Astrocyte (in vitro differentiated cells and primary cell): ENCODE results near the gene HTR3C.

Experiments
- CTCF ChIP-seq: IDR thresholded peaks from 2 replicates; pipeline ENCODE4 v1.5.1; 2011; ENCODE audit warnings: low read depth, mild to moderate bottlenecking, inconsistent platforms, low read length, moderate library complexity; ENCODE audit not compliant: insufficient read depth
- EZH2 ChIP-seq: IDR thresholded peaks from 2 replicates; pipeline ENCODE4 v1.6.1; 2012; ENCODE audit warnings: mild to moderate bottlenecking, low read length, inconsistent platforms; ENCODE audit not compliant: insufficient read depth

GRCh38 chr3:184016169-184016570, 36.7 kb upstream of the HTR3C start:
- TF ChIP-seq CTCF (no peak), EZH2 (no peak)
